Muscle layer of colon (tissue), 2 donors: ENCODE data around the gene AQP1.

ENCODE experiments used
- H3K27ac ChIP-seq: one replicate; pipeline ENCODE4 v1.7.0; 2013; ENCODE audit warnings: low read depth, mild to moderate bottlenecking, low read length, moderate library complexity
- H3K27me3 ChIP-seq, 2 donors: one replicate each; pipeline ENCODE4 v1.7.0; 2013; ENCODE audit warnings: low read length in 2 of 2, mild to moderate bottlenecking in 2 of 2; ENCODE audit not compliant: insufficient read depth in 2 of 2, control insufficient read depth in 1 of 2
- H3K36me3 ChIP-seq: one replicate; pipeline ENCODE4 v1.7.0; 2013; ENCODE audit warnings: mild to moderate bottlenecking, low read length; ENCODE audit not compliant: insufficient read depth
- H3K4me1 ChIP-seq: one replicate; pipeline ENCODE4 v1.7.0; 2013; ENCODE audit warnings: mild to moderate bottlenecking, low read length; ENCODE audit not compliant: insufficient read depth
- H3K4me3 ChIP-seq, 2 donors: one replicate each; pipeline ENCODE4 v1.7.0; 2013; ENCODE audit warnings: low read length in 2 of 2, low read depth in 1 of 2, mild to moderate bottlenecking in 1 of 2, moderate library complexity in 1 of 2
- H3K9ac ChIP-seq: one replicate; pipeline ENCODE4 v1.7.0; 2013; ENCODE audit warnings: low read length
- H3K9me3 ChIP-seq: one replicate; pipeline ENCODE4 v1.7.0; 2013; ENCODE audit warnings: mild to moderate bottlenecking, low read length
- donor health status: abdominal sarcoma.
- donor health status: Adenocarcinoma of cecum.

Gene AQP1

DNA sequence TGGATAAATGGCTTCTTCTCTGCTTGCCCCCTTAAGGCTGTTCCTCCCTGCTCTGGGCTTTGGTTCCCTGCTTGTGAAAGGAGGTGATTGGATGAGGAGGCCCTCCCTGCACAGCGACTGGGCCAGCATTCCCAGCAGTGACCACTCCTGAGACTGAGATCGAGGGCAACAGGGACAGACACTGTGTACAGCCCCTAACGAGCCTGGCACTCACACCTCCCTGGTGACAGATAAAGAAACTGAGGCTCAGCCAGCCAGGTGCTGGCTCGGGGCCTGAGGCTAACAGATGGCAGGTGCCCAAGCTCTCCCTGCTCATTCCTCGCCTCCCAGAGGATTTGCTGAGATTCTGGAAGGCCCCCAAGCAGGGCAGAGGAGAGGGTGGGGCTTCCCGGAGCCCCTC, 12.0 kb upstream of the AQP1 start:
- Histone ChIP-seq H3K4me1 (peaks cover 5% of the 10 kb centered on the region), H3K27ac (no peak overlapping the region), H3K27me3 (no peaks in the 10 kb centered on the region)

DNA sequence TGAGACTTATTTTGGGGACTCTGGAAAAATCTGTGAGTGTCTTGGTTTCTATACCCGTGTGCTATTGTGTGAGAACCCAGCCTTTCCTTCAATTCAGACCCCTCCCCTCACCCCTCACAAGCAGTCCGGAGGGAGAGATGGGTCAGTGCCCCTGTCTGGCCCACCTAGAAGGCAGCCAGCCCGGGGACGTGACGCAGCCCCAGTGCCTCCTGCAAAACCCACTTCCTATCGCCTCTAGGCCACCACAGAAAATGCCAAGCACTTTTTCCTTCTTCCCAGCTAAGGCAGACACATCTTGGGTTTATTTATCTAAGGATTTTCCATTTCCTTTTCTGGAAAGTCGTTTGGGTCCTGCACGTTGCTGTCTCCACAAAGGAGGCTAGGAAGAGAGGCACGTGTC, 11.6 kb upstream of the AQP1 start:
- Histone ChIP-seq H3K27ac (no peak overlapping the region), H3K9me3 (no peaks in the 10 kb centered on the region), H3K4me1 (peaks cover 5% of the 10 kb centered on the region), H3K4me3 (no peak overlapping the region), H3K27me3 (no peaks in the 10 kb centered on the region), H3K36me3 (no peaks in the 10 kb centered on the region), H3K9ac (no peak overlapping the region)

More for the DNA sequence above, 12.0 kb upstream of the AQP1 start:
- Histone ChIP-seq H3K36me3 (no peaks in the 10 kb centered on the region), H3K9ac (no peak overlapping the region), H3K9me3 (no peaks in the 10 kb centered on the region), H3K4me3 (no peak overlapping the region)

DNA sequence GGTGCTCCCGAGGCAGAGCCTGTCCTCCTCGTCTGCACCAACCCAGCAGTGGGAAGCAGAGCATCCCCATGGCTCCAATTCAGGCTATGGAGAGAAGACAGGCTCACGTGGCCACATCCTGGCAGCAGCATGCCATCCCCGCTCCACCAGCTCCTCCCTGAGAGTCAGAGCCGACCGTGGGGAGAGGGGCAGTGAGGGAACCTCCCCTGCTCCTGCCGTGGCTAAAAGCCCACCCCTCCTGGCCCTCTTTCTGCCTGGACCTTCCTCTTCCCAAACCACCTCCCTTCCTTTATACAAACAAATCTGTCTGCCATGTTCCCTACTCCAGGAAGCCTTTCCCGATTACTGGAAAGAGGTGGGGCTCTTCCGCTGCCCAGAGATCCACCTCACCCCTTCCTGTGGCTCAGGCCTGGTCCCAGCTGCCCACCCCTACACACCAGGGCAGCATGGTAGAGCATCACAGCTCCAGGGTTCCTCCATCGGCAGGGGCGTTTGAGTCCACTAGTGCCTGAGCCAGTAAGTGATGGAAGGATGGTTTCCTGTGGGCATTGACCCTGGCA, 10.8 kb upstream of the AQP1 start:
- H3K9ac ChIP-seq: no peak overlapping the region
- no peak overlapping the region for H3K4me3 ChIP-seq
- H3K27ac ChIP-seq: no peak overlapping the region
- H3K27me3 ChIP-seq: no peaks in the 10 kb centered on the region
- no peaks in the 10 kb centered on the region for H3K36me3 ChIP-seq
- no peaks in the 10 kb centered on the region for H3K9me3 ChIP-seq
- peaks cover 8% of the 10 kb centered on the region for H3K4me1 ChIP-seq

DNA sequence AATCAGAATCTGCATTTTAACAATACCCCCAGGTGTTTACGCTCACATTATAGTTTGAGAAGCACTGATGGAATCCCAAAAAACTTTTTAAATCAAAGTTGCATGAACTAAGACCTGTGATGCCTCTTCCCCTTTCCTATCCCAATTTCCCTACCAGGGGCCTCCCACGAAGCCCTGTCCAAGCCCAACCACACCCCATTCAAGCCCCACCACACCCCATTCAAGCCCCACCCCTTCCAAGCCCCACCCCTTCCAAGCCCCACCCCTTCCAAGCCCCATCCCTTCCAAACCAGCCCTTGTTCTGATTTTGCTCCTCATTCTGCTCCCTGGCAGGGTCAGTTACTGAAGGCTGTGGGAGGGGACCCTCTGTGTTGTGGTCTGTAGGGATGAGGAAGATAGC, 9.8 kb upstream of the AQP1 start:
- Histone ChIP-seq H3K27ac (no peak overlapping the region), H3K4me3 (no peak overlapping the region), H3K9ac (no peak overlapping the region), H3K27me3 (no peaks in the 10 kb centered on the region), H3K9me3 (no peaks in the 10 kb centered on the region), H3K36me3 (no peaks in the 10 kb centered on the region), H3K4me1 (peaks cover 18% of the 10 kb centered on the region)

DNA sequence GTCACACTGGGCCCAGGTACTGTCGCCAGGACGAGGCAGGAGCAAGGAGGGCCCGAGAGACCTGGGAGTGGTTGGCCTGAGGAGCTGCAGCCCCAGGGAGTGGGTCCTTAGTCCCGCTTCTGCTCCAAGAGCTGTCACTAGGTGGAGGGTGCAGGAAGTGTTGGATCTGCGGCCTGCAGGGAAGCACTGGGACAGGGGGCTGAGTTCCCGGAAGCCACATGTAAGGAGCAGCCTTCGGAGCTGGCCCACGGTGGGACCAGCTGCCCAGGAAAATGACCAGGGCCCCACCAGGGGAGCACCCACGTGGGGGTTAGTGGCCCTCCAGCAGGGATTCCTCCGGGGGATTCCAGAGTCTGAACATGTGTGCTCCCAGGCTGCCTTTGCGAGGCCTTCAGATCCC, 9.2 kb upstream of the AQP1 start:
- Histone ChIP-seq H3K4me3 (no peak overlapping the region), H3K27me3 (no peaks in the 10 kb centered on the region), H3K4me1 (peaks cover 19% of the 10 kb centered on the region), H3K9me3 (no peaks in the 10 kb centered on the region), H3K36me3 (no peaks in the 10 kb centered on the region), H3K9ac (no peak overlapping the region), H3K27ac (no peak overlapping the region)

DNA sequence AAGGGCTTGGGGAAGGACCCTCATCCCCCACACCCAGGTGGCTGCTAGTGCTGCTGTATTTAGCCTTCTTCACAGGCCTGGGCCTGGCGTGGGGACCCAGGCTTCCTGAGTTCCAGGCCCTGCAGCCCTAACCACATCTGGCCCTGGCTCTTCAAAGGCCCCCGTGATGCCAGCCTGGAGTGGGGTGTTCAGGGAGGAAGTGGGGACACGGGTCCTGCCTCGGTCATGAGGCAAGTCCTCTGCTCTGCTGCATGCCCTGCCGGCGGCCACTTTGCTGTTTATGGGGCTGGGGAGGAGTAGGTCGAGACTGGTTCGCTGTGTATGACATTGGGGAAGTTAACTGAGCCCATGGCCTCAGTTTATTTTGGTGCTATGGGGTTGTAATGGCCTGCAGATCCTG, 8.5 kb upstream of the AQP1 start:
- peaks cover 18% of the 10 kb centered on the region for H3K4me1 ChIP-seq
- H3K36me3 ChIP-seq: no peaks in the 10 kb centered on the region
- H3K27ac ChIP-seq: no peak overlapping the region
- H3K9me3 ChIP-seq: no peaks in the 10 kb centered on the region
- no peak overlapping the region for H3K4me3 ChIP-seq
- H3K9ac ChIP-seq: no peak overlapping the region
- H3K27me3 ChIP-seq: no peaks in the 10 kb centered on the region

DNA sequence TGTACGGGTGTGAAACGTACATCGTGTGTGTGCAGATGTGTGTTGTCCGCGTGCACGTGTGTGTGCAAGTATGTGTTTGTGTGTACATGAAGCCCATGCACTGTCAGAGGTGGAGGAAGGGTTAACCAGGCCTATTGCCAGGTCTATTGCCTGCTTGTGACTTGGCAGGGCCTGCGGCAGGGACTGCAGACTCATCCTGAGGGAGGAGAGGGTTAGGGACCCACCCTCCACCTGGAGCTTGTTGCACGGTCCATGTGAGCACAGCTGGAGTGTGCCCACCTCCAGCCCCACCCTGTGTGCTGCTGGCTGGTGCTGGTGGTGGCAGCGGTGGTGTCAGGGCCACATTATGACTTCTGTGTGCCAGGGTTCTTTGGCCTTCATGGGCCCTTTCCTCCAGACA, 7.1 kb upstream of the AQP1 start:
- H3K9ac ChIP-seq: no peak overlapping the region
- H3K36me3 ChIP-seq: no peaks in the 10 kb centered on the region
- no peaks in the 10 kb centered on the region for H3K27me3 ChIP-seq
- H3K27ac ChIP-seq: no peak overlapping the region
- H3K9me3 ChIP-seq: no peaks in the 10 kb centered on the region
- peaks cover 28% of the 10 kb centered on the region for H3K4me1 ChIP-seq
- H3K4me3 ChIP-seq: no peak overlapping the region

DNA sequence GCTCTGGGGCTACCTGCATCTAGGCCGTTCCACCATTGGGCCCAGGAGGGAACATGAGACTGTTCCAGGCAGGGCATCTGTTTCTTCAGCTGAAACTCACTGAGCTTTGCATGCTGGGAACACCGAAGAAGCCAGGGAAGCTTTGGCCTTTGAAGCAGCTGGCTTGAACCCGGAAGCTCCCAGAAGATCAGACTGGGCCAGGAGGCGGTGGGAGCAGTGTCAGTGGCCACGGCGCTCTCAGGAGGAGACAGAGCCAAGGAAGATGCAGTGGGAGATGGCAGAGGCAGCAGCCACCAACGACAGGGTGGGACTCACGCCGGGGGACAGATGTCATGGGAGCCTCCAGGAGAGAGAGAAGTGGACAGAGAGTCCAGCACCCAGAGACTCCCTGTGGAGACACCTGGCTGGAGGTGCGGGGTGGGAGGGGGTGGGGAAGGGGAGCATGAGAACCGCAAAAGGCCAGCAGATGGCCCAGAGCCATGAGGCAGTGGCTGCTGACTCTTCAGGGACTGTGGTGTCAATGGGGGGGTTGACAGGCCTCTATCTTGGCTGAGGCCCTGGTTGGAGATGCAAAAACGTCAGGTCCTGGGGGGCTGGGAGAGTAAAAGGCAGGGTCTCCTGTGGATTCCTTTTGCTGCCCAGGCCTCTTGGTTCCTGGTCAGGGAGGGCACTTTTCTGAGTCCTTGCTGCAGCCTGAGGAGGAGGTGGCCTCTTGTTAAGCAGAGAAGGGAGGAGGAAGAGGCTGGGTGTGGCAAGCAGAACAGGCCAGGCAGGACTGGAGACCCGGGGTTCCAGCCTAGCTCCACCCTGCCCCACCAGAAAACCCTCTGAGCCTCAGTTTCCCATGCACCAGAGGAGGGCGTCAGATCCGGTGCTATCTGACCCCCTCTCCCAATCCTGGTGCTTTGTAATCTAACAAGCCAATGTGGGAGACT, 6.3 kb upstream of the AQP1 start:
- peak overlapping the region; percentile 14 for H3K27ac ChIP-seq
- H3K4me3 ChIP-seq: no peak overlapping the region
- H3K9ac ChIP-seq: no peak overlapping the region
- H3K27me3 ChIP-seq: no peaks in the 10 kb centered on the region
- no peaks in the 10 kb centered on the region for H3K36me3 ChIP-seq
- H3K4me1 ChIP-seq: peaks cover 36% of the 10 kb centered on the region
- no peaks in the 10 kb centered on the region for H3K9me3 ChIP-seq

DNA sequence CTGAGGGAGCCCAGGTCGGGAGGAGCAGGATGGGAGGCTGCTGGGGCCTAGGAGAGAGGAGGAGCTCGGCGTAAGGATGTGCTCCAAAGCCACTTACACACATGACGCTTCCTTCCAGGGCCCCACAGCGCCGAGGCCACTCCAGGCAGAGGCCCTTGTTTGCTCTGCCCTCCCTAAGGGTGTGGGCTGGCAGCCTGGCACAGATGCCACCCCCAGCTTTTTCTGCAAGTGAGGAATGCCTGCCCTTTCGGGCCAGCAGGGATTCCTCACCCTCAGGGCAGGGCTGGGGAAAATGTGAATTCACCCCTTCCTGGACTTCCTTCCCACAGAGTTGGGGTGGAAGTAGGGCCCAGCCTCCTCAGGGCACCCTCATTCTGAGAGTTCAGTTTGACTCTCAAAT, 5.6 kb upstream of the AQP1 start:
- Histone ChIP-seq H3K9ac (no peak overlapping the region), H3K4me3 (no peak overlapping the region)

DNA sequence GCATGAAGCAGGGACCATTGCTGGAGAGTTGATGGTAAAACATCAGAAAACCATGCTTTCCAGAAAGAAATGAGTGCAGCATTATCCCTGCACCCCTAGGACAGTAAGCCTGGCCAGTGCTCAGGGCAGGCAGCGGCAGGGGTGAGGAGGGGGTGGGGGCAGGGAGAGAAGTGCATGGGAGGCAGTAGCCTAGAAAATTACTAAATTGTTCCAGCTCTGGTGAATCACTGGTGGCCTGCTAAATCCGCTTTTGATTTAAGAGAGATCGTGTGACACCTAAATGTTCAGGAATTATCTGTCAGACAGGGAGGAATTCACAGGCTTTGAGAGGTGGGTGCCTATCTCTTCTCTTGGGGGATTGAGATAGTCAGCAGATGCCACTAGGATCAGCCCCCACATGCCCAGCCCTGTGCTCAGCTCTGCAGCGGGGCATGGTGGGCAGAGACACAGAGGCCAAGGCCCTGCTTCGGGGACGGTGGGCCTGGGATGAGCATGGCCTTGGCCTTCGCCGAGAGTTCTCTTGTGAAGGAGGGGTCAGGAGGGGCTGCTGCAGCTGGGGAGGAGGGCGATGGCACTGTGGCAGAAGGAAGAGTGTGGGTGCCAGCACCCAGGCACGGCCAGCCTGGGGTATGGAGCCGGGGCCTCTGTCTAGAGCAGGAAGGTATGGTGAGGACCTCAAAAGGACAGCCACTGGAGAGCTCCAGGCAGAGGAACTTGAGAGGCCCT, 5.0 kb upstream of the AQP1 start:
- Histone ChIP-seq H3K4me1 (peaks cover 44% of the 10 kb centered on the region), H3K4me3 (no peak overlapping the region), H3K27me3 (no peaks in the 10 kb centered on the region), H3K9me3 (no peaks in the 10 kb centered on the region), H3K9ac (no peak overlapping the region), H3K36me3 (no peaks in the 10 kb centered on the region), H3K27ac (peak overlapping the region; percentile 8)

More for the DNA sequence above, 5.6 kb upstream of the AQP1 start:
- Histone ChIP-seq H3K36me3 (no peaks in the 10 kb centered on the region), H3K27ac (peak overlapping the region; percentile 14), H3K27me3 (no peaks in the 10 kb centered on the region), H3K9me3 (no peaks in the 10 kb centered on the region), H3K4me1 (peaks cover 42% of the 10 kb centered on the region)

DNA sequence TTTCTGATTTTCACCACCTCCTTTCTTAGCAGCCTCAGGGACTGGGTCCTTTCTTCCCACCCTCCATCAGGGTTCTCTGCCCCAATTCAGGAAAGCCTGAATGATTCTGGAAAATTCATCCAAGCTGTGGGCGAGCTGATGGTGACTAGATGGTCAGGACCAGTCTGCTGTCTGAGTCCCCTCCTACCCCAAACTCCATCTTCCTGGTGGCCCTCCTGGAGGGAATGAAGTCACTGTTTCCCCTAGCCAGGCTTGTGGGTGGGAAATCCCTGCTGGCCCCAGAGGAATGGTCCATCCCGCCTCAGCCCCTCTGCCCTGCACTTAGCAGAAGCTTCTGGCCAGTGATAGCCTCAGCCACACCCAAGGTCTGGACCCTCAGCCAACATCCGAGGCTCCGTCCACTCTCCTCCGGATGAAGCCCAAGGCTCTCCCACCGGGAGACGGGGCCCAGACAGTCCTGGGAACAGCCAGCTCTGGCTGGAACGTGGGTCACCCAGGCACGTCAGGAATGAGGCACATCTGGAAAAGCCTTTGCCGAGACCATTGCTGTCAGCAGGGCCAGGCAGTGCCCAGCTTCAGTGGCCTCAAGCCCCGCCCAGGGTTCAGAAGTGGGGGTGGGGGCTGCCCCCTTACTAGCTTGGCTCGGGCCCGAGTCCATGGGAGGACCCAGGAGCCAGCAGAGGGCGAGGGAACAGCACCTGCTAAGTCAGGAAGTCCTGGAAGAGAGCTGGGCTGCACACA, 4.0 kb upstream of the AQP1 start:
- H3K4me1 ChIP-seq: peaks cover 44% of the 10 kb centered on the region

More for the DNA sequence above, 4.0 kb upstream of the AQP1 start:
- no peak overlapping the region for H3K9ac ChIP-seq
- no peaks in the 10 kb centered on the region for H3K9me3 ChIP-seq
- H3K36me3 ChIP-seq: no peaks in the 10 kb centered on the region
- H3K4me3 ChIP-seq: no peak overlapping the region
- H3K27me3 ChIP-seq: no peaks in the 10 kb centered on the region
- H3K27ac ChIP-seq: no peak overlapping the region
